ENCODE data around the gene PCNX2. TPM values are rescaled to one million over a fixed set of nuclear protein-coding genes. Genes with fewer than 3 reads are reported as not detected.
"Not testable (repeated sequence)": the region's sequence is repeated elsewhere in the genome, so short reads cannot be mapped to it uniquely, and the experiment has no call there.

PCNX2 gene
- total RNA-seq, 1 donor from 2014 or later, result 1.3 TPM

DNA sequence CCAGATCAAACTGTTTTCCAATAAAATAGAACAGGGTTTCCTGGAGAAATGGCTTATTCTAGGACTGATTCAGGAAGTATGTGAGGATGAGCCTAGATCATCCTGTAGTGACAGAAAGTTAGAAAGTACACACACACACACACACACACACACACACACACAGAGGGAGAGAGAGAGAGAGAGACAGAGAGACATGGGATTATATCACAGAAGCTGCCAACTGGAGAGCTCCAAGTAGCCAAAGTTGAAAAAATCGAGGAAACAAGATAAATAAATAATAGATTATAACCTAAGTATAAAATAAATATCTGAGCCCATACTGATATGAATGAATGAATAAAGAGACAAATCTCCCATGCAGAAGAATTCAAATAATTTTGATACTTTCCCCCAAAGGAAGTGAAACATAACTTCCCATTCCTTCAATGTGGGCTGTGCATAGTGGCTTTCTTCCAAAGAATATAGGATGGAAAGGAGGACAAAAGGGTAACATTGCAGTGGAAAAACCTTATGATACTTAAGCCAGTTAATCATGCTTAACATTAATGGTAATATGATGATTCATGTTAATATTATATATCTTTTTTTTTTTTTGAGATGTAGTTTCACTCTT lies 173.5 kb downstream of the PCNX2 start:
- DNase-seq (no peak), ATAC-seq (no peak)
- intact Hi-C loops (cut with micrococcal nuclease), result no loop called here

DNA sequence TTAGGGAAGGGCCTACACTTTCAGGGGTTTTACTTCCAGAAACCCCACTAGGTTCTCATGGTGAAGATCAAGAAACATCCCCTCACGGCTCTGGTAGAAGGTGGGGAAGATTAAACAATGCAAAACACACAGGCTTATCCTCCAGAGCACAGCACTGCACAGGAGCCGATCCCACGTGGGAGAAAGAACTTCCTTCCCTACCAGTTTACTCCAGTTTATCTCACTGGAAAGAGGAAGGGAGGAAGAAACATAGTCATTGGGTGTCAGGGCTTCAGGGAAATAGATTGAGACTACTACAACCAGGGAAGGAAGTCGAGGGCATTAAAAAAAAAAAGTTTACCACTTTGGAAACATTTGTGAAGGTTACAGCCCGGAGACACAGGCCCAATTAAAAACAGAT lies 180.7 kb downstream of the PCNX2 start:
- DNase-seq, result no peak
- intact Hi-C loops (cut with micrococcal nuclease), result no loop called here
- ATAC-seq, result no peak

DNA sequence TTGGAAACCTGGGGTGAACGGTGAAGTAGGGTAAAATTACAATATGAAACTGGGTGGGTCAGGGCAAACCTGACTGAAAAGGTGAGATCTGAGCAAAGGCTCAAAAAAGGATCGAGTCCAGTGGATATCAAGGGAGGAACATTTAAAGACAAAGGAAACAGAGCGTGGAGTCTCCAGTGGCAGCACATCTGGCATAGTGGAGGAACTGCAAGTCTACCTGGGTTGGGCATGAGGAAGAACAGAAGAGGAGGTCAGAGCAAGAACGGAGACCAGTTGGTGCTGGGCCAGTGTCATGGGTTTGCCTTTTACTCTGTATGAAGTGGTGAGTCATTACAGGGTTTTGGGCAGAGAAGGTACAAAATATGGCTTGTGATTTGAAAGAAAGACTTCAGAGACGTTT lies 181.4 kb downstream of the PCNX2 start:
- ATAC-seq, result no peak
- intact Hi-C loops (cut with micrococcal nuclease), result no loop called here

DNA sequence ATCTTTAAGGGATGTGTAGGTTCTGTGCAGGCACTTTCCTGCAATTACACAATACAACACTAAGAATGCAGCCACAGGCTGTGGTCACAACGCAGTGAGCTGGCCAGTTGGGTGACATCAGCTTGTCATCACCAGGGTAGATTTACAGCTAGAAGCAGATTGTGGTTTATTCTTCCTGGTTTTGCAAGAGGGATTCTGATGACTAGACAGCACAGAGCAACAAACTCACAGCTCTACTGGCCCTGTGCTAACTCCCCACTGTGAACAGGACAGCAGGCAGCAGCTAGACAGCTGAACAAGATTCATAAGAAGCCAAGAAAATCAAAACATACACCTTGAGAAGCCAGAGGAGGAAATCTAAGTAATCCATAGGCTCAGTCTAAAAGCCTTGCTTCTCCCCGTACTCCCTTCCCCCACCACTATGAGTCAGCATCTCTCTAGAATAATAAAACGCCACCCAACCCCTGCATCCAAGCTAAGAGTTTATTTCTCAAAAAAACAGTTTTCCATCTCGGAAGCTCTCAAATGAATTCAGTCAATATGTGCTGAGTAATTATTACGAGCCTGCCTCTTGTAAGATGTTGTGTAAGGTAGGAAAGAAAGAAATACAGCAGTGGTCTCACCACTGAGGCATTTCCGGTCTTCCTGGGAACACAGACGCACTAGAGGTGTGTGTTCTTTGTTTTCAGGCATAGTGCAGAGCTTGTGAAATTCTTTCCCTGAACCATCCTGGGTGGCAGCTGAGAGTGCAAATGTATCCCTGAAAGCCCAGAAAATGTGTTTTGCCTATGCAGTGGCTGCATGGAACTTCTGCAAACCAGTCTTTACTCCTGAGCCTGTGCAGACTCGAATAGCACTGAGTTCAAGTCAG lies 182.3 kb downstream of the PCNX2 start:
- intact Hi-C loops (cut with micrococcal nuclease), result no loop called here
- DNase-seq (peak; percentile 74), ATAC-seq (peak; percentile 96)

More for the DNA sequence above, 181.4 kb downstream of the PCNX2 start:
- DNase-seq, result no peak

DNA sequence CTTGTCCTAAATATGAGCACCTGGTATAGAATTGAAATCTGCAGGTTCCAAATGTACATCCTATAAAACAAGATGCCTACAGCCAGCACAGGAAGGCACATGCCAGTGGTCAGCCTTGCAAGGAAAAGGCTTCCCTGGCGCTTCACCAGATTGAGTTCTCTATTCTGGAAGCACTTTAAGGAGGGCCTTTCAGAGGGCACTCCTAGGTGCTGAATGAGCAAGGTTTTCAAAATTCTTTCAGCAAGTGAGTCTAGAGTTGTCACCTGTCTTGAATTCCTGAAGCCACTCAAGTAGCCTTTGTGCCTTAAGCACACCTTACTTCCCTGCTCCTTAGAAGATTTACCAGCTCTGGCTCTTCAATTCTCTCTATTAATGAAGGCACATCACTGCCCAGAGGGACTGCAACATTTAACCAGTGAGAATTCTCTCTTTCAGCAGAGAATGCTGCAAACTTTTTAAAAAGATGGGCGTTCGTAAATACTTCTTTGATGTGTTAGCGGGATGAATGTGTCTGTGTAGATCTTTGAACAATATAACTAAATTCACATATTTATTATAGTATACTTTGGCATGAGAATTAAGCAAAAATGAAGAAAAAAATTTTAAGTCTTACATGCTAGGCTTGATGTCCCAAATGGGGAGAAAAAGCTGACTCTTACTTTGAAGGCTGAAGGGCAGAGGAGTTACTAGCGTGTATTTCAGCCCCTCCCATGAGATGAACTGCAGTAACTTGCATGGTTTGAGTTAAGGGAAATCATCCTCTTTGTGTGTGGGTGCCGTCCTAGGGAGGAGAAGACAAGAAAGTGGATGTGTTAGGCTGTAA lies 183.1 kb downstream of the PCNX2 start:
- ATAC-seq (no peak), DNase-seq (no peak)
- intact Hi-C loops (cut with micrococcal nuclease), result no loop called here

DNA sequence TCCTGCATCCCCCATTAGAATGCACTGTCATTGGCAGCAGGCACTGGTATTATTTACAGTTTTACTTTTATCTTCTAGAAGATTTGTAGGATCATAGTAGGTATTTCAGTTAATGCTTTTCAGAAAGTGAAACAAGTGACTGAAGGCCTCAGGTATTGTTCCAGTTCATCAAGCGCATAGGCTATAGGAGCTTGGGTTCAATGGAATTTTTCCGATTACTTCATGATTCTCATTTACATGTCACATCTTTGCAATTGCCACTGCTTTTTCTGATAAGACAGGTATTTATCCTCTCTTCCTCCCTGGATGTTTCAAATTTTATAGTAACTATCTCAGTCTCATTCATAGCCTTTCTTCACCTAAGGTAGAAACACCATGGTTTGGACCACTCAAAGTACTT lies 183.8 kb downstream of the PCNX2 start:
- intact Hi-C loops (cut with micrococcal nuclease), result no loop called here
- DNase-seq (no peak), ATAC-seq (no peak)

DNA sequence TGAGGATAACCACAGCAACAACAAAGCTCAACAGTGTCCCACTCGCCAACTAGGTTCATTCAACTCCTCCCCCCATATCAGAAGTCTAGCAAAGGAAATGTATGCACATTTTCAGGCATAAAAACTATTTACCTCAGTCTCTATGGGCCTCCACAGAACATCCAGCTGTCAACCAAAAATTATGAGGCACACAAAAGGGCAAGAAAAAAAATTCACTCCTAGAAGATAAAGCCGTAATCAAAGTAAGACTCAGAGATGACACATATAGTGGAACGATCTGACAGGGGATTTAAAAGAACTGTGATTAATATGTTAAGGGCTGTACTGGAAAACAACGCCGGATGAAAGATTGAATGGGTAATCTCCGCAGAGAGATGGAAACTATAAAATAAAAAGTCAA lies 186.4 kb downstream of the PCNX2 start:
- no peak for ATAC-seq
- no peak for DNase-seq
- intact Hi-C loops (cut with micrococcal nuclease), result no loop called here

DNA sequence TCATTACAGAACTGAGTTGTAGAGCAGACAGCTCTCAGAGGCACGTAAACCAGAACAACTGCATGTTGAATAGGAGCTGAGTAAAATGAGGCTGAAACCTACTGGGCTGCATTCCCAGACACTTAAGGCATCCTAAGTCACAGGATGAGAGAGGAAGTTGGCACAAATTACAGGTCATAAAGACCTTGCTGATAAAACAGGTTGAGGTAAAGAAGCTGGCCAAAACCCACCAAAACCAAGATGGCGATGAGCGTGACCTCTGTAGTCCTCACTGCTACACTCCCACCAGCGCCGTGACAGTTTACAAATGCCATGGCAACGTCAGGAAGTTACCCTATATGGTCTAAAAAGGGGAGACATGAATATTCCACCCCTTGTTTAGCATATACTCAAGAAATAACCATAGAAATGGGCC lies 187.8 kb downstream of the PCNX2 start:
- ATAC-seq, result peak; percentile 79
- intact Hi-C loops (cut with micrococcal nuclease); DNase-seq: not testable (repeated sequence)

DNA sequence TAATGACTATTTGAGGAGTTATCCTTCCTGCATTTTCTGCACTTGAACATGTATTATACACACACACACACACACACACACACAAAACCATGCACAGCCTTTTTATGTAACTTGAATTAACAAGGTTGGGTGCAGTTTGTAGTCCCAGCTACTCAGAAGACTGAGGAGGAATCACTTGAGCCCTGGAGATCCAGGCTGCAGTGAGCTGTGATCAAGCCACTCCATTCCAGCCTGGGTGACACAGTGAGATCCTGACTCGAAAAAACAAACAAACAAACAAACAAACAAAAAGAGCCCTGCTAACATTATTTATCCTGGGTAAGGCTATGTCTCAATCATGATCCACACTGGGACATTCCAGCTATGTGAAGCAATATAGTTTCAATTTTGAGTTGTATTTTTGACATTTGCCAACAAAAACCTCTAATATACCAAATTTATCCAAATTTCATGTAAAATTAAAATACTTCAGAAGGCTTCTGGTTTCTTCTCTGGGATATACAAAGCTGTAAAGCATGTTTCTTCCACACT lies 188.3 kb downstream of the PCNX2 start:
- no peak for DNase-seq
- intact Hi-C loops (cut with micrococcal nuclease), result no loop called here
- no peak for ATAC-seq

DNA sequence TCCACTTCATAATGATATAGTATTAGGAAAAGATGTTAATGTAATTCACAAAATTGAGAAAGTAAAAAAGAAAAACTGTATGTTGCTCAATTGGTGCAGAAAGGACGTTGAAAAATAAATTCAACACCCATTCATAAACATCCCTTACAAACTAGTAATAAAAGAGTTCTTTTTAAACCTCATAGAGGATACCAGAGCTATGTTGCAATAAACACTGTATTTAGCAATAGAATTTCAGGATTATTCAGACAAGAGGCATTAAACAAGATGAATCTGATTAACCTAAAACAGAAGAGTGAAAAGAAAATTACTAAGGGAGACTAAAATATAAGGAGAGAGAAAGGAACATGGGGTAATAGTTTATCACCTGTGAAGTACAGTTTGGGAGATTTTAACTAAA lies 190.3 kb downstream of the PCNX2 start:
- DNase-seq (no peak), ATAC-seq (no peak)
- intact Hi-C loops (cut with micrococcal nuclease), result no loop called here

DNA sequence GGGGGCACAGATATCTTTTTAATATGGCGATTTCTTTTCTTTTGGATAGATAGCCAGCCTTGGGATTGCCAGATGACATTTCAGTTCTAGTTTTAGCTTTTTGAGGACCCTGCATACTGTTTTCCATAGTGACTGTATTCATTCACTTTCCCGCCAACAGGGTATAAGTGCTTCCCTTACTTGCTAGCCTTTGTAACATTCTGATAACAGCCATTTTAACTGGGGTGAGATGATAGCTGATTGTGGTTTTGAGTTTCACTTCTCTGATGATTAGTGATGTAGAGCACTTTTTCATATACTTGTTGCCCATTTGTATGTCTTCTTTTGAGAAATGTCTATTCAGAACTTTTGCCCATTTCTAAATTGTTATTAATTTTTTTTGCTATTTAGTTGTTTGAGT lies 193.2 kb downstream of the PCNX2 start:
- ATAC-seq (no peak), DNase-seq (no peak)
- intact Hi-C loops (cut with micrococcal nuclease), result no loop called here

DNA sequence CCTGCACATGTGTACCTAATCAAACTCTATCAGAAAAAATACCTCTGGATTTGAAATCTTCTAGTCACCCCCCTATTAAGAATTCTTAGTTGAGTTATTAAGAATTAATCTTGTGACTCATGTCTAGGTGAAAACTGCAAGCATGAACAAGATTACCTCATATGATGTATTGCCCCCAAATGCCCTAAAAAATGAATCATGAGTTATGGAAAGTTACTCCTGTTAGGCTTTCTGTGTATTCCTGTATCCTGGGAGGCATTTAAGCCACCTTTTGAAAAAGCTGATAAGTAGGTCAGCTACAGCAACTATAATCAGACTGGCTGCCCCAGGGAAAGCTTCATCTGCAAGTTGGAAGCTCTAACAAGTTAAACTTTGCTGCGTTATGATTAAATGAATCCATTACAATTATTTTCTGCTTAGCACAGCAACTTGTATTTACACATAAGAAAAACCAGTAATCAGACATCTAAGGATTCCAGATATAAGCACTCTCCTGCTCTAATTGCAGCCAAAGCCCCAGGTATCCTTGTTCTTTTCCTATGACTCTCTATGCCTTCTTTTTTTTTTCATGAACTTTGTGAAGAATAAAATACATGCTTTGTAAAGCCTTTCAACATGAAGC lies 197.5 kb downstream of the PCNX2 start:
- ATAC-seq (no peak), DNase-seq (no peak)
- intact Hi-C loops (cut with micrococcal nuclease), result no loop called here

DNA sequence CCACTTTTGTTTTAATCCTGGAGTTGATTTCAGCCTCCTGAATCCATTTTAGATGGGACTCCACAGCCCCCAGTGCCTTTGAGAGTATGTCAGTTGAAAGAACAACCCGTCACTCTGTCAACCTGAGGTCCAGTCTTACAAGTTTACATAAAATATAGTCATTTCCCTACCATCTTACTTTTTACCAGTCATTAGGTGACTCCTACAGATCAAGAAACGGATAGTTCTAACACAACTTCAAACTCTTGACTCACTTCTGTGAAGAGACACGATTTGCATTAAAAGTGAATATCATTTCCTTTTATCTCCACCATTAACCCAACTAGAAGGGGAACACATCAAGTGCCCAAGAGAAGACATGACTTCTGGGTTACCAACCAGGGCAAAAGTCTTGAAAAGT lies 198.0 kb downstream of the PCNX2 start:
- intact Hi-C loops (cut with micrococcal nuclease), result no loop called here

DNA sequence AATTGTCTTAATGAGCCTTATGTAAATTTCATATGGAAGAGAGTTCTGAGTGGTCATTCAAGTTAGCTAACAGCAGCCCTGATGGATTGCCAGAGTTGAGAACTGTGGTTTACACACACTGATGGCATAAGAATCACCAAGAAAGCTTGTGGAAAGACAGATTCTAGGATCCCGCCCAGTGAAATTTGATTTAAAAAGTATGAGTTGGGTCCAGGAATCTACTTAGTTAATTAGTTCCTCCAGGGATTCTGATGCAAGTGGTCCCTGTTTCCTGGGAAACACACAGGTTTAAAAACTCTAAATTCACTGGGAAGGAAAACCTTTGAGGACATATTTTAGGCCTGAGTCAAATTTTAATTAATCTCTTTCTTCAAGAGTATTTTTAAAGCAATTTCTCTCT lies 200.8 kb downstream of the PCNX2 start:
- intact Hi-C loops (cut with micrococcal nuclease), result no loop called here

More for the DNA sequence above, 198.0 kb downstream of the PCNX2 start:
- no peak for ATAC-seq
- DNase-seq, result no peak

DNA sequence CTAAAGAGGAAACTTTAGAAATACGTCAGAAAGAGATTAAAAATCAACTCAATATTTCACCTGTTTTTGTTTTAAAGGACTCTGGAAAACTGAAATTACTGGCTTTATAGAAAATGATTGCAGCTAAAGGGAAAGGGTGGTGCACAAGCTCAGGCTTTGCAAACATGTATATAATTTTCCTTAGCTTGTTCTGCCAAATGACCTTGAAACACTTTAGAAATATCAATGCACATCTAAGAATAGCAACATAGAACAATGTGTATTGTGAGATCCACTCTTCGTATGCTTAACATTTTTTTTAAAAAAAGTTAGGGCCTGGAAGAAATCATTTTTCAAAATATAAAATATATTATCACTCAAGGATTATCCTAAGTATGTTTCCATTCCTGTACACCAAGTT lies 201.3 kb downstream of the PCNX2 start:
- peak; percentile 54 for ATAC-seq
- no peak for DNase-seq
- intact Hi-C loops (cut with micrococcal nuclease), result no loop called here

More for the DNA sequence above, 200.8 kb downstream of the PCNX2 start:
- ATAC-seq, result no peak
- DNase-seq, result no peak

DNA sequence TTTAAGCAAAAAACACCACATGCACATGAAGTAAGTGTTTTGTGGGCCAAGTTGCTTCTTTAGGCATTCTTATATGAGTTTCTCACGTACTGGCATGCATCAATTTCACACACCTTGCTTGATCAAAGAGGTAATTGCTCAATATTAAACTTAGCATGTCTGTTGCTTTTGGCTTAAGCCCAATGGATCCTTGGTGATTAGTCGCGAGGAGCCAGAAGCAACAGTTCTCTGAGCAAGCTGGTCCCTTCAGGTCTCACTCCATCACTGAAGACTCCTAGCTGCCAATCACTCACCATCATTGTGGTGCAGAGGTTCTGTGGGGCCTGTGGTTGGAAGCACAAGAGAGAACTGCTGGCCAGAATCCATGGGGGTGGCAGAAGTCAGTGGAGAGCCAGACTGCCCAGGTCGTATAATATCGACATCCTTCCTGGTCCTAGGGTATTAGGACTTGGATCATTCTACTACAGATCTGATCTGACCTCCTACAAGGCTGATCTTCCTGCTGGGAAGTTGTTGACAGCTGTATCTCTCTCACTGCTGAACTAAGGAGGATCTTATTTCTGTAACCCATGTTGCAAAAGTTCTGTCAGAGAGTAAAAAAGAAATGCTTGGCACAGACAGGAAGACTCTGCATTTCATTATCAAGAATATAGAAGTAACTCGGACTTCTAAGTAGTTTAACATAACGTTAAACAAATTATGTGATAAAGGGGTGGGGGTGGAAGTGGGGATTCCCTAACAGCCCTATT lies 204.6 kb downstream of the PCNX2 start:
- intact Hi-C loops (cut with micrococcal nuclease), result no loop called here

DNA sequence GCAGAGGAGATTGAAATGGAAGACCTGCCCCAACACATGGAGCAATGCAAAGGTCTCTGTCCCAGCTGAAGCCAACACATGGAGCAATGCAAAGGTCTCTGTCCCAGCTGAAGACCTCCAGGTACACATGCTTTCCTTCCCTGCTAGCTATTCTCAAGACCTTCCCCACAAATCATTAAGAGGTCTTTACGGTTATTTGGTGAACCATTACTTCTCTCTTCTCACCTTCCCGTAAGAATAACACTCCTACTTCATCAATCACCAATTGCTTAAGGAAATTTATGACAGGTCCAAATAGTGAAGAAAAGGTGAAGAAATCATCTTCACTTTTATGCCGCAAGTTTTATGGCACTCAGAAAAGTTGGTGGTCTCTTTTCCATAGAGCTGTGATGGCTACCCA lies 206.3 kb downstream of the PCNX2 start:
- intact Hi-C loops (cut with micrococcal nuclease), result no loop called here
- ATAC-seq (no peak), DNase-seq (no peak)

More for the DNA sequence above, 204.6 kb downstream of the PCNX2 start:
- no peak for DNase-seq
- no peak for ATAC-seq

DNA sequence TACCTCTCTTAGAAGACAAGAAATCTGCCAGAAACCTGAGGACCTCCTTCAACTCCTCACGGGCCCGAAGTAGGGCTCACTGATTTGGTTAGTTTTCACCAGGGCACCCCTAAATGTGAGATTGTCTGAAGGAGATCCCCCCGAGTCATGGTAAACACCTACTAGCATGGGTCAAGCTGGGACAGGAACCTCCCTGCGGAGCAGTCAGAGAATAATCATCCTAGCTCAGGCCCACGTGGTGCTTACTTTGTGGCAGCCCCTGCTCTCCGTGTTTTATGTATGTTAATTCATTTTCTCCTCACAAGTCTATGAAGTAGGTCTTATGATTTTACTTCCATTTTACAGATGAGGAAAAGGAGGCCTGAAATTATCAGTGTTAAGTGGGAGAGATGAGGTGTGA lies 206.9 kb downstream of the PCNX2 start:
- no peak for DNase-seq
- ATAC-seq, result no peak
- intact Hi-C loops (cut with micrococcal nuclease), result no loop called here
